Parathyroid adenoma (tissue), 2 donors: ENCODE data around the gene LCN10.

ENCODE experiments used
- H2AFZ ChIP-seq: fragments of 300-600 bp; sonication (generic); one replicate; pipeline ENCODE4 v1.7.0; 2017; ENCODE audit warnings: antibody characterized with exemption, mild to moderate bottlenecking
- H3K27ac ChIP-seq: fragments of 300-600 bp; sonication (generic); one replicate; pipeline ENCODE4 v1.7.0; 2017
- H3K27me3 ChIP-seq: fragments of 300-600 bp; sonication (generic); one replicate; pipeline ENCODE4 v1.7.0; 2017; ENCODE audit warnings: low read length; ENCODE audit not compliant: control insufficient read depth, insufficient read depth
- H3K36me3 ChIP-seq: fragments of 300-600 bp; sonication (generic); one replicate; pipeline ENCODE4 v1.7.0; 2017; ENCODE audit warnings: low read length; ENCODE audit not compliant: control insufficient read depth, insufficient read depth
- H3K4me1 ChIP-seq: fragments of 300-600 bp; sonication (generic); one replicate; pipeline ENCODE4 v1.7.0; 2017; ENCODE audit warnings: control low read depth
- H3K4me2 ChIP-seq: fragments of 300-600 bp; sonication (generic); one replicate; pipeline ENCODE4 v1.7.0; 2017; ENCODE audit warnings: low read length
- H3K4me3 ChIP-seq: fragments of 300-600 bp; sonication (generic); one replicate; pipeline ENCODE4 v1.7.0; 2017; ENCODE audit warnings: low read depth, low read length
- H3K79me2 ChIP-seq: fragments of 300-600 bp; sonication (generic); one replicate; pipeline ENCODE4 v1.7.0; 2017; ENCODE audit warnings: control low read depth
- H3K9ac ChIP-seq: fragments of 300-600 bp; sonication (generic); one replicate; pipeline ENCODE4 v1.7.0; 2017; ENCODE audit warnings: mild to moderate bottlenecking
- H3K9me3 ChIP-seq: fragments of 300-600 bp; sonication (generic); one replicate; pipeline ENCODE4 v1.7.0; 2017; ENCODE audit warnings: low read length; ENCODE audit not compliant: control insufficient read depth
- TF ChIP-seq, protein P1 (sequence below): fragments of 300-600 bp; sonication (generic); IDR thresholded peaks from one replicate; pipeline ENCODE4 v1.7.0; 2017; ENCODE audit warnings: antibody characterized with exemption, mild to moderate bottlenecking
- donor health status: primary hyperparathyroidism.

LCN10 gene

DNA sequence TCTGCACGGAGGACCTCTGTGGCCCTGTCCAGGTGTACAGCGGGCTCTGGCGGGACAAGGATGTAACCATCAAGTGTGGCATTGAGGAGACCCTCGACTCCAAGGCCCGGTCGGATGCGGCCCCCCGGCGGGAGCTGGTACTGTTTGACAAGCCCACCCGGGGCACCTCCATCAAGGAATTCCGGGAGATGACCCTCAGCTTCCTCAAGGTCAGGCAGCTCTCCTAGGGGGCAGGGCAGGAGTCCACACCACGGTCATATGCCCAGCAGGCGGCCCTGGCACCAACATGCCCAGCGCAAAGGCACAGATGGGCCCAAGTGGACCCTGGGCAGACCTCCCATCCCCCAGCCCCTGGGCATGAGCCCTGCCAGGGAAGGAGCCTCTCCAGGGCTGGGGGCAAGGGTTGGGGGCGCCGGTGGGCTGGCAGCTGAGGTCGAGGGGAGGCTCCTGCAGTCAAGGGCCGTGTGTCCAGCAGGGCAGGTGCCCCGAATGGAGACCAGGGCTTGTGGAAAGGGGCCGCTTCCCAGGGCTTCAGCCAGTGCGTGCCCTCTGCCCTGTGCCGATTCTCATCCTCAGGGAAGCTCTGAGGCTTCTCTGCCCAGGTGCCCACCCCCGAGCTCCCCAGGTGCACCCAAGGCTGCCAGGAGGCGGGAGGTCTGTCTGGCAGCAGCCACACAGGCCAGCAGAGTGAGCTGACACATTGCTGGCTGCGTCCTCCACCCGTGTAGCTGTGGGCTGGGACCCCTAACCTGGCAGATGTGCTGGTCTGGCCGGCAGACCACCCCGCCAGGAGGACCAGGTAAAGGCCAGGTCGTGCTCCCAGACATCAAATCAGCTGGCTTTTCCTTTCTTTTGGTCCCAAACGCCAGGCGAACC, 20.4 kb downstream of the LCN10 start:
- TF ChIP-seq, protein P1, sequence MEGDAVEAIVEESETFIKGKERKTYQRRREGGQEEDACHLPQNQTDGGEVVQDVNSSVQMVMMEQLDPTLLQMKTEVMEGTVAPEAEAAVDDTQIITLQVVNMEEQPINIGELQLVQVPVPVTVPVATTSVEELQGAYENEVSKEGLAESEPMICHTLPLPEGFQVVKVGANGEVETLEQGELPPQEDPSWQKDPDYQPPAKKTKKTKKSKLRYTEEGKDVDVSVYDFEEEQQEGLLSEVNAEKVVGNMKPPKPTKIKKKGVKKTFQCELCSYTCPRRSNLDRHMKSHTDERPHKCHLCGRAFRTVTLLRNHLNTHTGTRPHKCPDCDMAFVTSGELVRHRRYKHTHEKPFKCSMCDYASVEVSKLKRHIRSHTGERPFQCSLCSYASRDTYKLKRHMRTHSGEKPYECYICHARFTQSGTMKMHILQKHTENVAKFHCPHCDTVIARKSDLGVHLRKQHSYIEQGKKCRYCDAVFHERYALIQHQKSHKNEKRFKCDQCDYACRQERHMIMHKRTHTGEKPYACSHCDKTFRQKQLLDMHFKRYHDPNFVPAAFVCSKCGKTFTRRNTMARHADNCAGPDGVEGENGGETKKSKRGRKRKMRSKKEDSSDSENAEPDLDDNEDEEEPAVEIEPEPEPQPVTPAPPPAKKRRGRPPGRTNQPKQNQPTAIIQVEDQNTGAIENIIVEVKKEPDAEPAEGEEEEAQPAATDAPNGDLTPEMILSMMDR = no peak
- Histone ChIP-seq H3K4me2 (no peak overlapping the region), H3K27ac (no peak overlapping the region), H3K36me3 (no peaks in the 10 kb centered on the region), H3K4me3 (no peak overlapping the region), H3K79me2 (peaks cover 2% of the 10 kb centered on the region), H3K9ac (no peak overlapping the region), H3K27me3 (no peaks in the 10 kb centered on the region), H2AFZ (no peak overlapping the region), H3K4me1 (peaks cover 2% of the 10 kb centered on the region), H3K9me3 (no peaks in the 10 kb centered on the region)

DNA sequence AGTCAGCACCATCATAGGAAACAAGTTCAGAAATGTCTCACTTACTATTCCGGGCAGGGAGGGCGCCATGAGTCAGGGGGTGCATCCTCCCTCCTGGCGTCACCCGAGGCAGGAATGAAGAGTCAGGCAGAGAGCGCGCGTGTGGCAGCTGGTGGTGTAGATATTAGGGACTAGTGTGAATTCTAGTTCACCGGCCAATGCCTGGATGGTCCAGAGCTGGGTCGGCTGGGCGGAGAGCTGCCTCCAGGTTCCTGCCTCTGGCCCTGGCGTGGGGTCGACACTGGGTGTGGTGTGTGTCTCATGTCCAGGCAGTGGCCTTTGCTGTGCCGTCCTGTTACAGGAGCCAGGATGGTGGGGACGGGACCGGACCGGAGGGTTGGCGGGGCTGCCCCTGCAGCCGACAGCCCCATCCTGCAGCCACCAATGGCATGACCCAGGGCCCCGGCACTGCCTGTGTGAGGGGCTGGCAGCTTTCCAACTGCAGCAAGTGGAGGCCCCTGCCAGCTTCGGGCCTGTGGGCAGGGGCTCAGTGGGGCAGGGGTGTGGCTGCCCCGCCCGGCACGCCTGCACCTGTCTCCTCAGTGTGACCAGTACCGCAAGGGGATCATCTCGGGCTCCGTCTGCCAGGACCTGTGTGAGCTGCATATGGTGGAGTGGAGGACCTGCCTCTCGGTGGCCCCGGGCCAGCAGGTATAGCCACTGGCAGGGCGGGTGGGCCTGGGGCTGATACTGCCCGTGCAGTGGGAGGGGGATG, 21.2 kb downstream of the LCN10 start:
- TF ChIP-seq, protein P1 = no peak
- Histone ChIP-seq H3K4me2 (no peak overlapping the region), H3K9me3 (no peaks in the 10 kb centered on the region), H3K36me3 (no peaks in the 10 kb centered on the region), H3K4me3 (no peak overlapping the region), H3K9ac (no peak overlapping the region), H3K27ac (no peak overlapping the region), H3K27me3 (no peaks in the 10 kb centered on the region), H3K79me2 (no peaks in the 10 kb centered on the region), H3K4me1 (no peaks in the 10 kb centered on the region), H2AFZ (no peak overlapping the region)

DNA sequence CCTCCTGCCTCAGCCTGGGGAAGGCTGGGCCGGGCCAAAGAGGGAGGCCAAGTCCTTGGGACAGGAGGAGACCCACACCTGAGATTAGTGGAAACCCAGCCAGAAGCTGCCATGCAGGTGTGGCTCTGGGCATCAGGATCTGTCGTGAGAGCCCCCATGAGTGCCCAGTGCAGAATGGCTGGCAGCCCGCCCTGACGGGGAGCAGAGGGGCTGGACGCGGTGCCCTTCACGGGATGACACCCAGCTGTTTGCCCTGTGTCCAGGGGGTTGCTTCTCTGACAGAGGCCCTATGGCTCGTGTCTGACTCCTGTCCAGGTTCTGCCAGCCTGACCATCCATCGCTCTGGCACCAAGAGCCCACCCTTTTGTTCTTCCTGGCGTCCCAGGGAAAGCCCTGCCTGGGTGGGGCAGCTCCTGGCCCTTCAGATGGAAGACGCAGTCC, 21.8 kb downstream of the LCN10 start:
- Histone ChIP-seq H2AFZ (no peak overlapping the region), H3K4me2 (no peak overlapping the region), H3K79me2 (no peaks in the 10 kb centered on the region), H3K27me3 (no peaks in the 10 kb centered on the region), H3K9ac (no peak overlapping the region), H3K4me1 (no peaks in the 10 kb centered on the region), H3K4me3 (no peak overlapping the region), H3K36me3 (no peaks in the 10 kb centered on the region), H3K9me3 (no peaks in the 10 kb centered on the region), H3K27ac (no peak overlapping the region)
- TF ChIP-seq, protein P1 = no peak

DNA sequence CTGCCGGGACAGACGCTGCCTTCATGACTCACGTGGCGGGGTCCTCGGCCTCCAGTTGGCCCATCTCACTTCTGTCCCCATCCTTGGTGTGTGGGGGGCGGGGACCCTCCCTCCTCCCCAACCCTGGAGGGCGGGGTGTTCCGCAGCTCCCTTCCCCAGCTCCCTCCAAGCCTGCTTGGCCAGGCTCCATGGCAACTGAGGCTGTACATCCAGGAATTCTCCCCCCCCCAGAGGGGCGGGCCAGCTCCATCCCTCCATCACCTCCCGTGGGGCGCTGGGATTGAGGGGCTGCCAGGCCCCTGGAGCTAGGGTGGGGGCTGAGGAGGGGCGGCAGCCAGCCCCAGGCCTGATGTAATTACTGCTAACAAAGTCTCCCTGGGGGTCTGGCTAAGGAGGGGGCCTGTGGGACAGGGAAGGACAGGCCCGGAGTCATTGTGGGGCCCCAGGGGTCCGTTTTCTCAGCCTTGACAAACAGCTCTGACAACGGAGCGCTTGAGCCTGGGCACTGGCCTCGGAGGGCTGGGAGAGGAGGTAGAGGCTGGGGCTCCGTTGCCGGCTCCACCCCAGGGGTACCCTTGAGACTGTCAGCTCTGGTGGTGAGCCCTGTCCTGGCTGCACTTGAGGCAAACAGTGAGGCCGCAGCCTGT, 22.4 kb downstream of the LCN10 start:
- Histone ChIP-seq H3K4me2 (no peak overlapping the region), H3K9ac (no peak overlapping the region)

More for the DNA sequence above, 22.4 kb downstream of the LCN10 start:
- Histone ChIP-seq H3K79me2 (no peaks in the 10 kb centered on the region), H3K27ac (no peak overlapping the region), H3K4me1 (no peaks in the 10 kb centered on the region), H2AFZ (no peak overlapping the region), H3K9me3 (no peaks in the 10 kb centered on the region), H3K27me3 (no peaks in the 10 kb centered on the region), H3K4me3 (no peak overlapping the region), H3K36me3 (no peaks in the 10 kb centered on the region)
- TF ChIP-seq, protein P1 = no peak
